DND-41 (cell line): Measurements from ENCODE around the gene RASGRF1.

Source experiments
- ATAC-seq: fragments of 200-7000 bp; cut with Tn5 transposase; 3 replicates; pipeline ENCODE4 v1.9.1; 2021; ENCODE audit warnings: low read depth; ENCODE audit not compliant: insufficient read depth
- DNase-seq: peaks from one replicate; pipeline ENCODE4 v3.0.0-alpha.2; 2020
- H2AFZ ChIP-seq: 2 replicates; pipeline ENCODE4 v1.6.0; 2012; ENCODE audit warnings: low read depth, low read length
- H3K27ac ChIP-seq: 2 replicates; pipeline ENCODE4 v1.5.1; 2012; ENCODE audit warnings: low read length, inconsistent platforms
- H3K27me3 ChIP-seq: fragments of 200-600 bp; sonication (generic); 2 replicates; pipeline ENCODE4 v1.6.0; 2012; ENCODE audit warnings: low read length, mild to moderate bottlenecking, inconsistent platforms; ENCODE audit not compliant: insufficient read depth, poor library complexity
- H3K36me3 ChIP-seq: 2 replicates; pipeline ENCODE4 v1.5.1; 2012; ENCODE audit warnings: low read length, inconsistent platforms; ENCODE audit not compliant: insufficient read depth
- H3K4me1 ChIP-seq: 2 replicates; pipeline ENCODE4 v1.5.1; 2012; ENCODE audit warnings: mild to moderate bottlenecking, low read length; ENCODE audit not compliant: insufficient read depth
- H3K4me2 ChIP-seq: 2 replicates; pipeline ENCODE4 v1.6.0; 2012; ENCODE audit warnings: mild to moderate bottlenecking, moderate library complexity, low read length, inconsistent platforms; ENCODE audit not compliant: insufficient read depth
- H3K4me3 ChIP-seq, 2 experiments: fragments of 200-600 bp in 1 of 2; shearing (Covaris generic) in 1 of 2; 2 replicates each; pipeline ENCODE4 v1.5.1; 2012 to 2016; ENCODE audit warnings: inconsistent platforms in 2 of 2, low read length in 2 of 2, mild to moderate bottlenecking in 2 of 2, low read depth in 1 of 2, moderate library complexity in 1 of 2
- H3K79me2 ChIP-seq: 2 replicates; pipeline ENCODE4 v1.6.0; 2012; ENCODE audit warnings: low read length, inconsistent platforms; ENCODE audit not compliant: insufficient read depth
- H3K9ac ChIP-seq: 2 replicates; pipeline ENCODE4 v1.6.0; 2012; ENCODE audit warnings: low read depth, mild to moderate bottlenecking, inconsistent platforms, low read length, moderate library complexity
- H3K9me3 ChIP-seq: 2 replicates; pipeline ENCODE4 v1.5.1; 2012; ENCODE audit warnings: low read length, moderate library complexity, mild to moderate bottlenecking, inconsistent platforms; ENCODE audit not compliant: insufficient read depth, severe bottlenecking
- H4K20me1 ChIP-seq: 2 replicates; pipeline ENCODE4 v1.6.0; 2012; ENCODE audit warnings: low read length; ENCODE audit not compliant: insufficient read depth
- EZH2 ChIP-seq: IDR thresholded peaks from 3 replicates; pipeline ENCODE4 v1.6.1; 2012; ENCODE audit warnings: borderline replicate concordance, low read depth, mild to moderate bottlenecking, moderate library complexity, low read length, inconsistent platforms; ENCODE audit not compliant: severe bottlenecking
- TF ChIP-seq, protein P1 (sequence below): IDR thresholded peaks from 2 replicates; pipeline ENCODE4 v1.5.1; 2012; ENCODE audit warnings: borderline replicate concordance, low read length, moderate library complexity, mild to moderate bottlenecking; ENCODE audit not compliant: poor library complexity, severe bottlenecking; ENCODE audit errors: extremely low read depth

RASGRF1 gene

DNA sequence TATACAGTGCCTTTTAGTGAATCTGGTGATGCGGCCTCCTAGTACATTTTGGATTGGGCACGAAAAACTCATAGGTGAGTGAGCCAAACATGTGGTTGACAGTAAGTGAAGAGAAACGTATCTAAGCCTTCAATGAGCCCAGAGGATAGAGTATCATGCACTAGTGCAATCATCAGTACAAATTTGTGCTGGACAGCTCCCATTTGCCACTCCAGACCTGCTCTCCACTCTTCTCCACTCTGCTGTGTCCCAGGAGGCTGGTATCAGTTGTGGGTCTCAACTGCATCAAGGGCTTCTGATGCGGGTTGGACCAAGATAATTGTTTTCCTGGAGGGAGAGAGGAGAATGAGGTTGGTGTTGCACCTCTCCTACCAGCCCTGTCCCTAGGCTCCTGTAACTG is 9.1 kb upstream of the RASGRF1 start:
- Histone ChIP-seq H2AFZ (no peak overlapping the region), H3K4me1 (no peaks in the 10 kb centered on the region), H3K9me3 (no peaks in the 10 kb centered on the region), H4K20me1 (no peaks in the 10 kb centered on the region; the same call in 1 of the 2 replicates), H3K27me3 (peaks cover 5% of the 10 kb centered on the region), H3K79me2 (no peaks in the 10 kb centered on the region), H3K36me3 (no peaks in the 10 kb centered on the region), H3K4me2 (no peak overlapping the region), H3K9ac (no peak overlapping the region), H3K4me3 (no peak overlapping the region), H3K27ac (no peak overlapping the region)
- no peak for ATAC-seq
- TF ChIP-seq EZH2, result no peak
- TF ChIP-seq, protein P1, sequence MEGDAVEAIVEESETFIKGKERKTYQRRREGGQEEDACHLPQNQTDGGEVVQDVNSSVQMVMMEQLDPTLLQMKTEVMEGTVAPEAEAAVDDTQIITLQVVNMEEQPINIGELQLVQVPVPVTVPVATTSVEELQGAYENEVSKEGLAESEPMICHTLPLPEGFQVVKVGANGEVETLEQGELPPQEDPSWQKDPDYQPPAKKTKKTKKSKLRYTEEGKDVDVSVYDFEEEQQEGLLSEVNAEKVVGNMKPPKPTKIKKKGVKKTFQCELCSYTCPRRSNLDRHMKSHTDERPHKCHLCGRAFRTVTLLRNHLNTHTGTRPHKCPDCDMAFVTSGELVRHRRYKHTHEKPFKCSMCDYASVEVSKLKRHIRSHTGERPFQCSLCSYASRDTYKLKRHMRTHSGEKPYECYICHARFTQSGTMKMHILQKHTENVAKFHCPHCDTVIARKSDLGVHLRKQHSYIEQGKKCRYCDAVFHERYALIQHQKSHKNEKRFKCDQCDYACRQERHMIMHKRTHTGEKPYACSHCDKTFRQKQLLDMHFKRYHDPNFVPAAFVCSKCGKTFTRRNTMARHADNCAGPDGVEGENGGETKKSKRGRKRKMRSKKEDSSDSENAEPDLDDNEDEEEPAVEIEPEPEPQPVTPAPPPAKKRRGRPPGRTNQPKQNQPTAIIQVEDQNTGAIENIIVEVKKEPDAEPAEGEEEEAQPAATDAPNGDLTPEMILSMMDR, result no peak
- no peak for DNase-seq

DNA sequence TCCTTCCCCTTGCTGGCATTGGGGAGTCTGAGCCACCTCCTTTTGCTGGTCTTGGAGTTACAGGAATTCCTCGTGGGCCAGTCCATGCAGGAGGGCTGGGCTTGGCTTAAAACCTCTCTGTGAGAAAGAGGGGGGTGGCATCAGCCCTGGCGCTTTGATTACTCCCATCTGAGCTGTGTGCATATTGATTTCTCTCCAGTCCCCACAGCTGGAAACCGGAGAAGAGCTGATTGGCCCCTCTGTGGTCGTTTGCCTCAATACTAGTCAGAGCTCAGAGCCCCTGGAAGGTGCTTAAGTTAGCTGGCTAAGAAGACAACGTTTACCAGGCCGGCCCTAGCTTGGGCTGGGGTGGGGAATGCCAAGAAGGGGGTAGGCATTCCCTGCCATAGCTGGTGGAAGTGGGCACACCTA is 4.0 kb upstream of the RASGRF1 start:
- no peaks in the 10 kb centered on the region for H3K27me3 ChIP-seq
- DNase-seq, result no peak

GRCh38 chr15:79093352-79093935 is 2.9 kb upstream of the RASGRF1 start:
- Histone ChIP-seq H3K36me3 (no peaks in the 10 kb centered on the region), H3K4me2 (no peak overlapping the region), H3K4me3 (no peak overlapping the region), H3K4me1 (no peaks in the 10 kb centered on the region), H3K79me2 (no peaks in the 10 kb centered on the region), H3K9me3 (no peaks in the 10 kb centered on the region), H3K9ac (no peak overlapping the region), H3K27me3 (no peaks in the 10 kb centered on the region), H4K20me1 (no peaks in the 10 kb centered on the region), H3K27ac (no peak overlapping the region), H2AFZ (no peak overlapping the region)
- DNase-seq, result no peak
- TF ChIP-seq, protein P1, result no peak
- no peak for ATAC-seq

More for the DNA sequence above, 4.0 kb upstream of the RASGRF1 start:
- Histone ChIP-seq H3K4me2 (no peak overlapping the region), H3K79me2 (no peaks in the 10 kb centered on the region), H3K9ac (no peak overlapping the region), H3K36me3 (no peaks in the 10 kb centered on the region), H3K9me3 (no peaks in the 10 kb centered on the region), H3K4me1 (no peaks in the 10 kb centered on the region), H3K27ac (no peak overlapping the region), H2AFZ (no peak overlapping the region), H4K20me1 (no peaks in the 10 kb centered on the region), H3K4me3 (no peak overlapping the region)
- ATAC-seq, result no peak
- TF ChIP-seq, protein P1, result no peak
- TF ChIP-seq EZH2, result no peak

- TF ChIP-seq, protein P1, result no peak
- no peak for TF ChIP-seq EZH2
- H2AFZ ChIP-seq, result no peak overlapping the region
- no peaks in the 10 kb centered on the region for H3K9me3 ChIP-seq
- no peaks in the 10 kb centered on the region for H3K79me2 ChIP-seq
- no peaks in the 10 kb centered on the region for H4K20me1 ChIP-seq
- H3K27ac ChIP-seq, result no peak overlapping the region
- no peak for ATAC-seq
- peaks cover under 1% of the 10 kb centered on the region for H3K27me3 ChIP-seq
- no peak overlapping the region for H3K4me2 ChIP-seq
- DNase-seq, result no peak
- H3K9ac ChIP-seq, result no peak overlapping the region
- no peaks in the 10 kb centered on the region for H3K36me3 ChIP-seq
- H3K4me3 ChIP-seq, result no peak overlapping the region
- no peaks in the 10 kb centered on the region for H3K4me1 ChIP-seq
Observed at GRCh38 chr15:79092382-79092781, 1.8 kb upstream of the RASGRF1 start.
